Prostate gland (tissue), 2 donors: ENCODE measurements around the gene CFAP99. TPM values are rescaled to one million over a fixed set of nuclear protein-coding genes. Genes with fewer than 3 reads are reported as not detected.

Experiments
- DNase-seq: peaks from one replicate; pipeline ENCODE4 v3.0.0-alpha.2; 2019; ENCODE audit warnings: low spot score
- H3K27ac ChIP-seq, 2 donors: fragments of 200-600 bp; sonication (generic); 2 replicates each; pipeline ENCODE4 v1.5.1; 2017 to 2019
- H3K27me3 ChIP-seq: fragments of 200-600 bp; sonication (generic); replicated peaks from 2 replicates; pipeline ENCODE4 v1.5.1; 2019; ENCODE audit not compliant: insufficient read depth
- H3K36me3 ChIP-seq, 2 donors: fragments of 200-600 bp; sonication (generic); 1 replicate in 1 of 2; 2 replicates in 1 of 2; pipeline versions ENCODE4 v1.5.1 to v1.8.1; 2017 to 2019
- H3K4me1 ChIP-seq: fragments of 200-600 bp; sonication (generic); replicated peaks from 2 replicates; pipeline ENCODE4 v1.5.1; 2019
- H3K4me3 ChIP-seq, 2 donors: fragments of 200-600 bp; sonication (generic); 2 replicates each; pipeline ENCODE4 v1.5.1; 2017 to 2019
- H3K9me3 ChIP-seq: fragments of 200-600 bp; sonication (generic); 2 replicates; pipeline ENCODE4 v1.5.1; 2017
- POLR2A ChIP-seq: fragments of 450-650 bp; IDR thresholded peaks from one replicate; pipeline ENCODE4 v1.6.1; 2016; ENCODE audit warnings: antibody characterized with exemption, mild to moderate bottlenecking
- POLR2AphosphoS5 ChIP-seq: sonication (generic); formaldehyde crosslinking; IDR thresholded peaks from one replicate; pipeline ENCODE4 v1.6.1; 2017; ENCODE audit warnings: antibody characterized with exemption
- WGBS: methylation state at CpG from one replicate; pipeline ENCODE4 v1.1.5; 2018; 5-methylcytosine and 5-hydroxymethylcytosine counted together
- intact Hi-C: fragments of 100-400 bp; cut with DNase I; formaldehyde crosslinking; loops from one replicate; pipeline ENCODE4 v1.14.2; 2022
- total RNA-seq, 2 donors: library from RNA; depleted of rRNA; stranded (reverse); fragments of >200 nt; gene quantifications; one replicate each; pipeline ENCODE4 v1.1.0, GENCODE V29; 2016
- TF ChIP-seq, protein P1 (sequence below), 4 experiments: fragments of 200-600 bp in 2 of 4; fragments of 450-650 bp in 2 of 4; sonication (generic) in 2 of 4; IDR thresholded peaks; 1 replicate in 3 of 4; 2 replicates in 1 of 4; pipeline ENCODE4 v1.5.1; 2016 to 2019; ENCODE audit warnings: antibody characterized with exemption in 4 of 4, mild to moderate bottlenecking in 2 of 4, moderate library complexity in 2 of 4

CFAP99 gene
- total RNA-seq, 2 donors from 2014 or later, result 0.18 to 7.4 TPM

DNA sequence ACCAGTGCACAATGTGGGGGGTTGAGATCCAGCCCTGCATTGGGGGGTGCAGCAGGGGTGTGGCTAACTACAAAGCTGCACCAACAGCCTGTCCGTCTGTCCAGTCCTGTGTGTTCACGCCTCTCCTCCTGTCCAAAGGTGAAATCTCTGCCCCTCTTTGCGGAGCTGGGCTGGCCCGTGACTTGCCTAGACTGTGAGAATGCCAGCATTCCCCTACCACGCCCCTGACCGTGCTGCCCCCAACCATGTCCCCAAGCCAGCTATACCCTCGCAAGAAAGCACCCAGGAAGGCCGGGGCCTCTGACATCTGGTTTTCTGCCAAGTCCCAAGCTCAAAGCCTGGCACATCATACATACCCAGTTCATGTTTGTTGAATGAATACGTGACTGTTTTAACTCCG, 19.5 kb upstream of the CFAP99 start:
- Histone ChIP-seq H3K4me3 (no peak overlapping the region), H3K36me3 (no peaks in the 10 kb centered on the region), H3K27ac (no peak overlapping the region), H3K27me3 (no peaks in the 10 kb centered on the region), H3K4me1 (no peaks in the 10 kb centered on the region), H3K9me3 (no peaks in the 10 kb centered on the region)
- intact Hi-C loops, result no loop called here
- TF ChIP-seq, protein P1, sequence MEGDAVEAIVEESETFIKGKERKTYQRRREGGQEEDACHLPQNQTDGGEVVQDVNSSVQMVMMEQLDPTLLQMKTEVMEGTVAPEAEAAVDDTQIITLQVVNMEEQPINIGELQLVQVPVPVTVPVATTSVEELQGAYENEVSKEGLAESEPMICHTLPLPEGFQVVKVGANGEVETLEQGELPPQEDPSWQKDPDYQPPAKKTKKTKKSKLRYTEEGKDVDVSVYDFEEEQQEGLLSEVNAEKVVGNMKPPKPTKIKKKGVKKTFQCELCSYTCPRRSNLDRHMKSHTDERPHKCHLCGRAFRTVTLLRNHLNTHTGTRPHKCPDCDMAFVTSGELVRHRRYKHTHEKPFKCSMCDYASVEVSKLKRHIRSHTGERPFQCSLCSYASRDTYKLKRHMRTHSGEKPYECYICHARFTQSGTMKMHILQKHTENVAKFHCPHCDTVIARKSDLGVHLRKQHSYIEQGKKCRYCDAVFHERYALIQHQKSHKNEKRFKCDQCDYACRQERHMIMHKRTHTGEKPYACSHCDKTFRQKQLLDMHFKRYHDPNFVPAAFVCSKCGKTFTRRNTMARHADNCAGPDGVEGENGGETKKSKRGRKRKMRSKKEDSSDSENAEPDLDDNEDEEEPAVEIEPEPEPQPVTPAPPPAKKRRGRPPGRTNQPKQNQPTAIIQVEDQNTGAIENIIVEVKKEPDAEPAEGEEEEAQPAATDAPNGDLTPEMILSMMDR (IDR thresholded peaks at IDR 0.05), result no peak
- TF ChIP-seq POLR2AphosphoS5 (no peak), POLR2A (no peak)
- 79% methylated on average over 9 of the region's 10 CpGs for WGBS
- no peak for DNase-seq

DNA sequence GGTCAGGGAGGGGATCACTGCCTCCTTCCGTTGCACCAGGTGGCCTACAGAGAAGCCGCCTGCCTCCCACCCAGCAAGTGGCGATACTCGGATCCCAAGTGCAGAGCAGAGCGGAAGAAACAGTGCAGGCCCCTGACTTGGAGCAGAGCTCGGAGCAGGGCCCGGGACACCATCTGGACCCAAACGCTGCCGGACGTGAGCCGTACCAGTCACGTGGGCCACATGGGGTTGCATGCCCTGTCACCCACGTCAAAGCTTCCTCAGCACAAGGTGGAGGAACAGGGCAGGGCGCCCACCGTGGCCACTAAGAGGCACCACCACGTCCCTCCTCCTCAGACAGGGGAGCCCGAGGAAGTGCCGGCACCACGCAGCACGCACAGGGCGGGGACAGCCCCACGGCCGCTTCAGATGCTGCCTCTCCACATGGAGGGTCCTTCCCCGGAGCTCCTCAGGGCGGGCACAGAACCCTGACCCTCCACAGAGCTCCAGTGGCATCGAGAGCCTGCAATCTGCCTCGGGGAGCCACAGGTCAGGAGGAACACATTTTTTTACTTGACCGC, 19.0 kb upstream of the CFAP99 start:
- H3K9me3 ChIP-seq, result no peaks in the 10 kb centered on the region
- TF ChIP-seq POLR2A (no peak), POLR2AphosphoS5 (no peak)
- TF ChIP-seq, protein P1 (IDR thresholded peaks at IDR 0.05), result no peak
- no peaks in the 10 kb centered on the region for H3K27me3 ChIP-seq
- no peaks in the 10 kb centered on the region for H3K4me1 ChIP-seq
- no peaks in the 10 kb centered on the region for H3K36me3 ChIP-seq
- no peak for DNase-seq
- WGBS, result 83% methylated on average over 27 of the region's 28 CpGs
- no peak overlapping the region for H3K27ac ChIP-seq
- no peak overlapping the region for H3K4me3 ChIP-seq
- intact Hi-C loops, result no loop called here

DNA sequence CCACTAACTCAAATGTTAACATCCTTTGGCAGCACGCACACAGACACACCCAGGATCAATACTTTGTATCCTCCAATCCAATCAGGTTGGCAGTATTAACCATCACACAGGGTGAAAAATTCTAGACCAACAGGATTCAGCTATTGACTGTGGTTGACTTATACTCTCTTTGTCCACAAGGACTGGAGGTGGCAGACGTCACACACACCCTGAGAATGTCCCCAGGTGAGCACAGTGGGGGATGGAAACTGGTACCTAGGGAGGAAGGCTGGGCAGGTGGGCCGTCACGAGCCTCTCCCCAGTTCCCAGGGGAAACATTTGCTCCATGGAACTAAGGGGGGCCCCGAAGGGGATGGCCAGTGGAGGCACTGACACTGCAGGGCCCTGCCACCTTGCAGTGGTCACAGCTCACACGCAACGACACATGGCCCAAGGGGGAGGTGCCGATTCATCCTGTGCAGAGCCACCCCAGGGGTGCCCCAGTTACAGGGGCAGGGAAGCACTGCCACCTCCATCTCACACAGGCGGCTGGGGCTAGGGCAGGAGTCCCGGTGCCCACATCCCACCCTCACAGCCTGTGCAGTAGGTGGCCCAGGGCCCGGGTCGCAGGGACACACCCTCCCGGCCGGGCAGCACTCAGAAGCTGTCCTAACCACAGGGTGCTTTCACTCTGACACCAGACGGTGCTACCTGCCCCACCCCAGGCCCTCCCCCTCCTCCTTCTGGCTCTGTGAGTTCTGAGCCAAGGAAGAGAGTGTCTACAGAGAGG, 17.7 kb upstream of the CFAP99 start:
- WGBS, result 80% methylated on average over 15 of the region's 15 CpGs
- no peak for TF ChIP-seq POLR2A
- TF ChIP-seq, protein P1 (IDR thresholded peaks at IDR 0.05), result no peak
- no peak for TF ChIP-seq POLR2AphosphoS5
- Histone ChIP-seq H3K4me3 (no peak overlapping the region), H3K27ac (no peak overlapping the region), H3K4me1 (no peaks in the 10 kb centered on the region), H3K27me3 (no peaks in the 10 kb centered on the region), H3K9me3 (no peaks in the 10 kb centered on the region), H3K36me3 (no peaks in the 10 kb centered on the region)
- no peak for DNase-seq
- intact Hi-C loops, result no loop called here

DNA sequence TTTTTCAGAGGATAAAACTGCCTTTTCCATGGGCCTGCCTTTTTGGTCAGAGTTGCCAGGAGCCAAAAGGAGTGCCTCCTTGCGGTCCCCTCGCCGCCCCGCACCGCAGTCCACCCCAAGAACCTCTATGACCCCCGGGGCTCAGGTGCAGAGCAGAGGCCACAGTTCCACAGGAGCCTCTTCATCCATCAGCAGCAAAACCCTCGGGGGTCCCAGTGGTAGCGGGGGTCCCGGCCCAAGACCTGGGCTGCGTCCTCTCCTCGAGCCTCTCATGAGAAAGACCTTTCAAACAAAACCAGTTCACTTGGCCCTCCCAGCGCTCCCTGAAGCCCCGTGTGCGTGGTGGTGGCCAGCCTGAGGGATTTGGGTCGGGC, 17.2 kb upstream of the CFAP99 start:
- 48% methylated on average over 15 of the region's 15 CpGs for WGBS
- TF ChIP-seq POLR2A (no peak), POLR2AphosphoS5 (no peak)
- TF ChIP-seq, protein P1 (IDR thresholded peaks at IDR 0.05), result no peak
- no peaks in the 10 kb centered on the region for H3K9me3 ChIP-seq
- no peaks in the 10 kb centered on the region for H3K36me3 ChIP-seq
- H3K4me3 ChIP-seq, result peak overlapping the region; percentile 13 to 28
- H3K27ac ChIP-seq, result no peak overlapping the region
- intact Hi-C loops, result no loop called here
- H3K27me3 ChIP-seq, result no peaks in the 10 kb centered on the region
- no peaks in the 10 kb centered on the region for H3K4me1 ChIP-seq
- no peak for DNase-seq
